Smooth muscle cell (in vitro differentiated cells): ENCODE results near the gene EPB41L2. TPM values are rescaled to one million over a fixed set of nuclear protein-coding genes. Genes with fewer than 3 reads are reported as not detected.
"Not testable (repeated sequence)": the region's sequence is repeated elsewhere in the genome, so short reads cannot be mapped to it uniquely, and the experiment has no call there.

Source experiments
- DNase-seq: peaks from one replicate; lab custom pipeline; 2025; ENCODE audit not compliant: unreplicated experiment; lab: John Stamatoyannopoulos, UW
- H2AFZ ChIP-seq: fragments of 200-600 bp; sonication (generic); 2 replicates; pipeline ENCODE4 v1.6.0; 2016; ENCODE audit warnings: antibody characterized with exemption, low read depth, mild to moderate bottlenecking
- H3F3A ChIP-seq: fragments of 200-600 bp; sonication (generic); 2 replicates; pipeline ENCODE4 v1.6.0; 2017; ENCODE audit warnings: antibody characterized with exemption, low read depth
- H3K27ac ChIP-seq: fragments of 200-600 bp; sonication (generic); 2 replicates; pipeline ENCODE4 v1.5.1; 2016; ENCODE audit warnings: low read depth, mild to moderate bottlenecking
- H3K27me3 ChIP-seq: fragments of 200-600 bp; sonication (generic); 2 replicates; pipeline ENCODE4 v1.6.1; 2016; ENCODE audit warnings: low read depth, mild to moderate bottlenecking
- H3K36me3 ChIP-seq: fragments of 200-600 bp; sonication (generic); 2 replicates; pipeline ENCODE4 v1.5.1; 2016; ENCODE audit warnings: low read depth
- H3K4me1 ChIP-seq: fragments of 200-600 bp; sonication (generic); 2 replicates; pipeline ENCODE4 v1.5.1; 2016; ENCODE audit warnings: low read depth
- H3K4me2 ChIP-seq: fragments of 200-600 bp; sonication (generic); 2 replicates; pipeline ENCODE4 v1.6.0; 2016; ENCODE audit warnings: mild to moderate bottlenecking
- H3K4me3 ChIP-seq: fragments of 200-600 bp; sonication (generic); 2 replicates; pipeline ENCODE4 v1.5.1; 2016; ENCODE audit warnings: mild to moderate bottlenecking
- H3K79me2 ChIP-seq: fragments of 200-600 bp; sonication (generic); 2 replicates; pipeline ENCODE4 v1.6.0; 2016; ENCODE audit warnings: low read depth, mild to moderate bottlenecking
- H3K9ac ChIP-seq: fragments of 200-600 bp; sonication (generic); 2 replicates; pipeline ENCODE4 v1.6.0; 2016; ENCODE audit warnings: low read depth
- H3K9me3 ChIP-seq: fragments of 200-600 bp; sonication (generic); replicated peaks from 2 replicates; pipeline ENCODE4 v1.5.1; 2016; ENCODE audit warnings: low read depth
- H4K20me1 ChIP-seq: fragments of 200-600 bp; sonication (generic); 2 replicates; pipeline ENCODE4 v1.6.0; 2016; ENCODE audit warnings: low read depth
- WGBS: methylation state at CpG from one replicate; pipeline ENCODE4 v1.1.7; 2016; ENCODE audit warnings: low lambda C conversion rate; 5-methylcytosine and 5-hydroxymethylcytosine counted together
- polyA plus RNA-seq: library from polyadenylated mRNA; unstranded; fragments of >200 nt; fragmentation: Nextera tagmentation; extraction: Ambion mirVana; gene quantifications from 2 replicates; pipeline ENCODE4 v1.2.1, GENCODE V29; 2016
- total RNA-seq: library from RNA; depleted of rRNA; stranded (reverse); fragments of >200 nt; gene quantifications from 2 replicates; pipeline ENCODE4 v1.2.3, GENCODE V29; 2014
- TF ChIP-seq, protein P1 (sequence below): fragments of 200-600 bp; sonication (generic); IDR thresholded peaks from 2 replicates; pipeline ENCODE4 v1.5.1; 2017; ENCODE audit warnings: borderline replicate concordance, mild to moderate bottlenecking, antibody characterized with exemption; ENCODE audit not compliant: insufficient read depth, poor library complexity, severe bottlenecking

Gene EPB41L2
- total and polyA plus RNA-seq, 2 experiments from 2014 or later = 40.2 to 44.6 TPM

DNA sequence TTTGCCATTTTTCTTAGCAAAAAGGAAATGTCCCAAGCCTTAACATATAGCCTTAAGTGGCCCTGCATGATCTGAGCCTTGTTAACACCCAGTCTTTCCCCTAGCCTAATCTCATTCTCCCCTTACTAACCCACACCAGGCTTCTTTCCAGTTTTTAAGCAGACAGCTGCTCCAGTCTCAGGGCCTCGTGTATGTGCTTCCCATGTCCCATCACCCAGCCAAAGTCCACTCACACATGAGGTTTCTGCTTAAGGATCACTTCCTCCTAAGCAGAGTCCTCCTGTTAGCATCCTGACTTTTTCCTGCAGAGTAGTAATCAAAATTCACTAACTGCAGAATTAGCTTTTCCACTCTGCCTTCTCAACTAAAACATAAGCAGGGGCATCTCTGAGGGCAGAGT, 139.7 kb downstream of the EPB41L2 start:
- H4K20me1 ChIP-seq = no peaks in the 10 kb centered on the region
- no peak overlapping the region for H3K4me3 ChIP-seq
- H3K4me1 ChIP-seq = no peaks in the 10 kb centered on the region
- H3K9me3 ChIP-seq = no peaks in the 10 kb centered on the region
- H3K4me2 ChIP-seq = no peak overlapping the region
- no peak for DNase-seq
- H3K79me2 ChIP-seq = no peaks in the 10 kb centered on the region
- WGBS = 68% methylated on average over 1 of the region's 1 CpG
- no peak overlapping the region for H3K9ac ChIP-seq
- H3K36me3 ChIP-seq = no peaks in the 10 kb centered on the region
- no peak overlapping the region for H2AFZ ChIP-seq
- H3K27ac ChIP-seq = no peak overlapping the region
- H3F3A ChIP-seq = no peaks in the 10 kb centered on the region
- TF ChIP-seq, protein P1, sequence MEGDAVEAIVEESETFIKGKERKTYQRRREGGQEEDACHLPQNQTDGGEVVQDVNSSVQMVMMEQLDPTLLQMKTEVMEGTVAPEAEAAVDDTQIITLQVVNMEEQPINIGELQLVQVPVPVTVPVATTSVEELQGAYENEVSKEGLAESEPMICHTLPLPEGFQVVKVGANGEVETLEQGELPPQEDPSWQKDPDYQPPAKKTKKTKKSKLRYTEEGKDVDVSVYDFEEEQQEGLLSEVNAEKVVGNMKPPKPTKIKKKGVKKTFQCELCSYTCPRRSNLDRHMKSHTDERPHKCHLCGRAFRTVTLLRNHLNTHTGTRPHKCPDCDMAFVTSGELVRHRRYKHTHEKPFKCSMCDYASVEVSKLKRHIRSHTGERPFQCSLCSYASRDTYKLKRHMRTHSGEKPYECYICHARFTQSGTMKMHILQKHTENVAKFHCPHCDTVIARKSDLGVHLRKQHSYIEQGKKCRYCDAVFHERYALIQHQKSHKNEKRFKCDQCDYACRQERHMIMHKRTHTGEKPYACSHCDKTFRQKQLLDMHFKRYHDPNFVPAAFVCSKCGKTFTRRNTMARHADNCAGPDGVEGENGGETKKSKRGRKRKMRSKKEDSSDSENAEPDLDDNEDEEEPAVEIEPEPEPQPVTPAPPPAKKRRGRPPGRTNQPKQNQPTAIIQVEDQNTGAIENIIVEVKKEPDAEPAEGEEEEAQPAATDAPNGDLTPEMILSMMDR = no peak
- no peaks in the 10 kb centered on the region for H3K27me3 ChIP-seq

DNA sequence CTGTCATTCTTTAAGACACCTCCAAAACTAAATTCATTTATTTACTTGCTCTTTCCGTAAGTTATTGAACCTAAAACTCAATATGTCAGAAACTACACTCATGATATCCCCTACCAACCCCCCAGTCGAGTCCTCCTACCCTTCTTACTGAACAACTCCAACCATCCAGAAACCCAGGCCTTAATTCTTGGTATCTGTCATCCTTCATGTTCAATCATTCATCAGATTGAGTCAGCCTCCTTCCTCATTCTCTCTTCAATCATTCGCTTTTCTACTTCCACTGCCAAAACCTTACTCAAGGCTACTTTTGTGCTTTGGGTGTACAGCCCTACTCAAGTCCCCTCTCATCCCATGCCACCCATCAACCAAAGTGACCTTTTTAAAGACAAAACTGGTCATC, 140.1 kb downstream of the EPB41L2 start:
- H3K4me1 ChIP-seq = no peaks in the 10 kb centered on the region
- TF ChIP-seq, protein P1 = no peak
- H4K20me1 ChIP-seq = no peaks in the 10 kb centered on the region
- H3K9me3 ChIP-seq = no peaks in the 10 kb centered on the region
- no peak for DNase-seq
- H3K27me3 ChIP-seq = no peaks in the 10 kb centered on the region
- no peak overlapping the region for H3K9ac ChIP-seq
- no peaks in the 10 kb centered on the region for H3K79me2 ChIP-seq
- H3K27ac ChIP-seq = no peak overlapping the region
- no peaks in the 10 kb centered on the region for H3K36me3 ChIP-seq
- H3K4me2 ChIP-seq = no peak overlapping the region
- WGBS = 99% methylated on average over 3 of the region's 3 CpGs
- no peak overlapping the region for H2AFZ ChIP-seq
- H3F3A ChIP-seq = no peaks in the 10 kb centered on the region
- H3K4me3 ChIP-seq = no peak overlapping the region

DNA sequence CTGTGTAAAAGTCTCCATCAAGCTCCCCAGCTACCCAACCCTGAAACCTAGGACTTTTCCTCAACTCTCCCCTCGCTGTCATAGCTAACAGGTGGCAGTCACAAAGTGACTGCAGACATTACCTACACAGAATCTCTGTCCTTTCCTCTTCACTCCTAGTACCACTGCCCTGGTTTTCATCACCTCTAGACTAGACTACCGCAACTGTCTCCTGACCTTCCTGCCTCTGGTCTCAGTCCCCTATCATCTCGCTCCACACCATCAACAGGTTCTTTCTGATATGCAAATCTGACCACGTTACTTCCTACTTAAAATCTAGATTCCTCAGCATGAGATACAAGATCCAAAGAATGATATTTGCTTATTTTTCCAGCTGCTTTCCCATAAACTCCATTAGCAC, 142.1 kb downstream of the EPB41L2 start:
- H3K4me1 ChIP-seq = no peaks in the 10 kb centered on the region
- H3K9ac ChIP-seq = no peak overlapping the region
- no peaks in the 10 kb centered on the region for H3F3A ChIP-seq
- H3K79me2 ChIP-seq = no peaks in the 10 kb centered on the region
- no peak overlapping the region for H2AFZ ChIP-seq
- no peaks in the 10 kb centered on the region for H4K20me1 ChIP-seq
- H3K9me3 ChIP-seq = no peaks in the 10 kb centered on the region
- no peak overlapping the region for H3K4me2 ChIP-seq
- no peak for DNase-seq
- 81% methylated on average over 4 of the region's 4 CpGs for WGBS
- no peak overlapping the region for H3K27ac ChIP-seq
- TF ChIP-seq, protein P1 = no peak
- no peaks in the 10 kb centered on the region for H3K36me3 ChIP-seq
- H3K4me3 ChIP-seq = no peak overlapping the region
- H3K27me3 ChIP-seq = no peaks in the 10 kb centered on the region

DNA sequence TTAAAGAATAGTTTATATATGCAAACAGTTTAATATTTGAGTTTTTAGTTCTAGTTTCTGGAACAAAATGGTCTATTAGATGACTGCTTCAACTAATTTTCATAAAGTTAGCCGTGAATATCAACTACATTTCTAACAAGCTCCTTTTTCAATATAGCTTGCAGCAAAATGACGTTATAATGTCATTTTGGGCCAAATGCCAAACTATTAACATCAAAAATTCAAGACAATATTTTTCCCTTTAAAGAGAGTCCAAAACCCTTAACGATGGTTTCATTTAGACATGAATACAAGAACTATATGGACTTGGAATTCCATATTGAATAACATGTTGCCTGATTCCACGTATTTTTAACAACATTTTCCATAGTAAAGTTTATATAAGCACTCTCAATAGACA, 144.9 kb downstream of the EPB41L2 start:
- H3K36me3 ChIP-seq = no peaks in the 10 kb centered on the region
- no peak overlapping the region for H3K27ac ChIP-seq
- TF ChIP-seq, protein P1 = no peak
- no peaks in the 10 kb centered on the region for H4K20me1 ChIP-seq
- H3K4me2 ChIP-seq = no peak overlapping the region
- no peak overlapping the region for H3K9ac ChIP-seq
- H3K4me1 ChIP-seq = no peaks in the 10 kb centered on the region
- DNase-seq = no peak
- H3K9me3 ChIP-seq = no peaks in the 10 kb centered on the region
- H3F3A ChIP-seq = no peaks in the 10 kb centered on the region
- H3K79me2 ChIP-seq = no peaks in the 10 kb centered on the region
- 90% methylated on average over 4 of the region's 4 CpGs for WGBS
- H3K4me3 ChIP-seq = no peak overlapping the region
- H3K27me3 ChIP-seq = no peaks in the 10 kb centered on the region
- H2AFZ ChIP-seq = no peak overlapping the region

DNA sequence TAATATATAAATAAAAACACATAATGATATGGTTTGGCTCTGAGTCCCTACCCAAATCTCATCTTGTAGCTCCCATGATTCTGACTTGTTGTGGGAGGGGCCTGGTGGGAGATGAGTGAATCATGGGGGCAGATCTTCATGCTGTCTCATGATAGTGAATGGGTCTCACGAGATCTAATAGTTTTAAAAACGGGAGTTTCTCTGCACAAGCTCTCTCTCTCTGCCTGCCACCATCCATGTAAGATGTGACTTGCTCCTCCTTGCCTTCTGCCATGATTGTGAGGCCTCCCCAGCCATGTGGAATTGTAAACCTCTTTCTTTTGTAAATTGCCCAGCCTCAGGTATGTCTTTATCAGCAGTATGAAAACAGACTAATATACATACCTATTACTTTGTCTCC, 147.4 kb downstream of the EPB41L2 start:
- not testable (repeated sequence) for DNase-seq, H3K79me2 ChIP-seq, H4K20me1 ChIP-seq, H2AFZ ChIP-seq, H3K36me3 ChIP-seq, H3K4me2 ChIP-seq, H3F3A ChIP-seq, H3K4me3 ChIP-seq, H3K4me1 ChIP-seq, H3K9me3 ChIP-seq, H3K9ac ChIP-seq, H3K27ac ChIP-seq, H3K27me3 ChIP-seq
- 83% methylated on average over 2 of the region's 2 CpGs for WGBS
